Measurements from ENCODE around the gene HTR2A. TPM values are rescaled to one million over a fixed set of nuclear protein-coding genes. Genes with fewer than 3 reads are reported as not detected.

The HTR2A gene
- total and polyA plus RNA-seq, 10 of the 15 experiments (the other 5 are each of a cell fraction or from before 2014, with no cell fraction given): not detected

GRCh38 chr13:46894568-46894967, 2.3 kb downstream of the HTR2A start:
- Histone ChIP-seq H3K9ac (ENCODE audit: control insufficient read depth, insufficient read depth, low read length) (no peak overlapping the region), H3K27ac (ENCODE audit: control insufficient read depth, insufficient read depth) (no peak overlapping the region), H3K4me2 (ENCODE audit: control insufficient read depth, insufficient read depth) (peak overlapping the region; percentile 77; the same call in 1 of the 2 replicates), H3K79me2 (ENCODE audit: control insufficient read depth, insufficient read depth, low read length) (no peaks in the 10 kb centered on the region), H3K4me1 (ENCODE audit: control insufficient read depth, insufficient read depth, low read length) (no peaks in the 10 kb centered on the region), H3K9me3 (replicated peaks; ENCODE audit: control insufficient read depth, insufficient read depth, low read length) (no peaks in the 10 kb centered on the region), H4K20me1 (ENCODE audit: control insufficient read depth, insufficient read depth) (no peaks in the 10 kb centered on the region), H3K4me3 (peak overlapping the region; percentile 70; the same call in 1 of the 2 replicates), H2AFZ (ENCODE audit: control insufficient read depth, low read depth, low read length) (peak overlapping the region; percentile 30; the same call in 1 of the 2 replicates), H3K36me3 (ENCODE audit: control insufficient read depth in 2 of 2, insufficient read depth in 2 of 2, low read length in 1 of 2) (no peaks in the 10 kb centered on the region), H3K27me3 (replicated peaks in 1 of 2; ENCODE audit: control insufficient read depth in 2 of 2, insufficient read depth in 2 of 2, low read length in 1 of 2) (peaks cover 4 to 6% of the 10 kb centered on the region in 2 experiments; a peak in 3 of 4 replicates)
- CTCF ChIA-PET: interaction anchor here (0.6 to 2.2 kb wide), 15 partner anchors 8 to 881 kb away, joined by 3 to 11 read pairs (median 5); no protein-coding TSS in a partner anchor
- RAD21 ChIA-PET (ENCODE audit: unreplicated experiment): interaction anchor here (1.1 to 1.6 kb wide), 2 partner anchors 68 to 565 kb away, joined by 3 to 5 read pairs; no protein-coding TSS in a partner anchor
- TF ChIP-seq CBX3 (IDR thresholded peaks at IDR 0.05; ENCODE audit: borderline replicate concordance, low read depth) (no peak), ESRRA (IDR thresholded peaks at IDR 0.05; ENCODE audit: low read length) (no peak), EP300 (IDR thresholded peaks at IDR 0.05; ENCODE audit: borderline replicate concordance in 1 of 2, control insufficient read depth in 1 of 2, low read depth in 2 of 2, low read length in 2 of 2) (no peak), ZZZ3 (IDR thresholded peaks at IDR 0.05; ENCODE audit: control insufficient read depth, insufficient read length, low read depth) (no peak), BRCA1 (IDR thresholded peaks at IDR 0.05; ENCODE audit: low read depth, low read length) (no peak), KAT2A (conservative IDR thresholded peaks at IDR 0.05; ENCODE audit: control insufficient read depth, low read depth, low read length) (no peak), TCF7 (IDR thresholded peaks at IDR 0.05; ENCODE audit: borderline replicate concordance) (no peak), MEF2A (IDR thresholded peaks at IDR 0.05; ENCODE audit: insufficient read depth, low read depth, low read length) (no peak), CEBPB (IDR thresholded peaks at IDR 0.05; ENCODE audit: borderline replicate concordance in 1 of 2, low read depth in 2 of 2, low read length in 2 of 2) (no peak), TCF3 (IDR thresholded peaks at IDR 0.05; ENCODE audit: borderline replicate concordance, insufficient read depth, low read depth, low read length) (no peak), SUPT20H (IDR thresholded peaks at IDR 0.05; ENCODE audit: borderline replicate concordance, control insufficient read depth, low read depth, low read length) (no peak), CHD1 (IDR thresholded peaks at IDR 0.05; ENCODE audit: low read depth, low read length) (no peak), RELB (IDR thresholded peaks at IDR 0.05; ENCODE audit: low read depth) (no peak), IKZF2 (IDR thresholded peaks at IDR 0.05) (no peak), PAX5 (IDR thresholded peaks at IDR 0.05; ENCODE audit: borderline replicate concordance, low read depth, low read length) (no peak), CTCF (IDR thresholded peaks at IDR 0.05 in 2 of 3, conservative IDR thresholded peaks at IDR 0.05 in 1 of 3; ENCODE audit: control insufficient read depth in 2 of 3, extremely low read depth in 1 of 3, insufficient read depth in 1 of 3, low read depth in 3 of 3, low read length in 3 of 3) (no peak), SMARCA5 (IDR thresholded peaks at IDR 0.05) (no peak), KDM1A (IDR thresholded peaks at IDR 0.05; ENCODE audit: borderline replicate concordance) (no peak), RAD51 (IDR thresholded peaks at IDR 0.05) (no peak)
- ATAC-seq: peak; percentile 27; the same call in 1 of the 3 replicates
- BruUV-seq (replicated peaks): no TSS peak
- POLR2A ChIA-PET: no interaction called here
- intact Hi-C loops (cut with micrococcal nuclease; ENCODE audit: unreplicated experiment): loop anchor here (2.0 to 10.0 kb wide), 4 partner anchors 62 to 880 kb away; no protein-coding TSS in a partner anchor
- no peak for FAIRE-seq
- SMC1A ChIA-PET (ENCODE audit: uncharacterized antibody, unreplicated experiment): interaction anchor here (0.8 to 1.3 kb wide), 3 partner anchors 8 to 881 kb away, joined by 3 read pairs; no protein-coding TSS in a partner anchor
- in situ Hi-C loops (cut with MboI): loop anchor here (10.0 kb wide), 1 partner anchor 880 kb away; no protein-coding TSS in a partner anchor
- no peak for DNase-seq (ENCODE audit: low read depth, low spot score)

Measured in GM12878 (cell line).